IMR-90 (cell line): ENCODE results near the gene COPZ1. TPM values are rescaled to one million over a fixed set of nuclear protein-coding genes. Genes with fewer than 3 reads are reported as not detected.

Source experiments
- ATAC-seq: fragments of 200-7000 bp; cut with Tn5 transposase; 2 replicates; pipeline ENCODE4 v1.9.1; 2020; ENCODE audit warnings: low read depth, mild to moderate bottlenecking, moderate library complexity
- BruUV-seq: library from RNA; stranded (reverse); fragments of 400-500 nt; replicated peaks from 2 replicates; lab custom pipeline; 2021; lab: Mats Ljungman, UMichigan
- CTCF ChIA-PET: fragments of 300-600 bp; formaldehyde crosslinking; extraction: SDS; loops from one replicate; lab custom pipeline; 2021; ENCODE audit warnings: antibody characterized with exemption; lab: Yijun Ruan, JAX
- POLR2A ChIA-PET: fragments of 300-600 bp; sonication (Branson Sonifier 250); formaldehyde crosslinking; loops from one replicate; lab custom pipeline; 2022; ENCODE audit warnings: antibody characterized with exemption; ENCODE audit not compliant: unreplicated experiment; lab: Charles Lee
- DNase-seq: peaks from one replicate; pipeline ENCODE4 v3.0.0; 2013
- H2AFZ ChIP-seq: replicated peaks from 2 replicates; pipeline ENCODE3; 2013; ENCODE audit warnings: low read length, mild to moderate bottlenecking; ENCODE audit not compliant: poor library complexity
- H2AK5ac ChIP-seq: 2 replicates; pipeline ENCODE4 v1.6.1; 2013; ENCODE audit warnings: low read depth, low read length, inconsistent platforms
- H2AK9ac ChIP-seq: replicated peaks from 2 replicates; pipeline ENCODE3; 2013; ENCODE audit warnings: mild to moderate bottlenecking, low read depth, low read length, moderate library complexity; ENCODE audit not compliant: poor library complexity
- H2BK120ac ChIP-seq: 2 replicates; pipeline ENCODE4 v1.6.1; 2013; ENCODE audit warnings: low read depth, low read length, inconsistent platforms
- H2BK15ac ChIP-seq: 3 replicates; pipeline ENCODE4 v1.6.1; 2013; ENCODE audit warnings: low read depth, low read length, inconsistent platforms
- H2BK20ac ChIP-seq: 2 replicates; pipeline ENCODE4 v1.6.1; 2013; ENCODE audit warnings: low read depth, mild to moderate bottlenecking, inconsistent platforms, low read length, moderate library complexity
- H2BK5ac ChIP-seq: 2 replicates; pipeline ENCODE4 v1.6.1; 2013; ENCODE audit warnings: mild to moderate bottlenecking, low read depth, low read length, inconsistent platforms; ENCODE audit not compliant: poor library complexity, severe bottlenecking
- H3K14ac ChIP-seq: replicated peaks from 2 replicates; pipeline ENCODE4 v1.6.1; 2013; ENCODE audit warnings: low read depth, low read length, inconsistent platforms
- H3K18ac ChIP-seq: 2 replicates; pipeline ENCODE4 v1.6.1; 2013; ENCODE audit warnings: low read depth, low read length, control low read depth
- H3K23ac ChIP-seq: 2 replicates; pipeline ENCODE4 v1.6.1; 2013; ENCODE audit warnings: low read depth, low read length, inconsistent platforms
- H3K27ac ChIP-seq: 2 replicates; pipeline ENCODE4 v1.5.1; 2013; ENCODE audit warnings: mild to moderate bottlenecking, control low read depth, low read length; ENCODE audit not compliant: insufficient read depth
- H3K27me3 ChIP-seq: 2 replicates; pipeline ENCODE4 v1.6.1; 2013; ENCODE audit warnings: low read length; ENCODE audit not compliant: control insufficient read depth, insufficient read depth
- H3K36me3 ChIP-seq: 2 replicates; pipeline ENCODE4 v1.6.1; 2013; ENCODE audit warnings: low read length, mixed read lengths; ENCODE audit not compliant: control insufficient read depth, insufficient read depth
- H3K4ac ChIP-seq: 2 replicates; pipeline ENCODE4 v1.6.1; 2013; ENCODE audit warnings: low read depth, low read length, inconsistent platforms
- H3K4me1 ChIP-seq: 2 replicates; pipeline ENCODE4 v1.6.1; 2013; ENCODE audit warnings: low read length, mixed read lengths; ENCODE audit not compliant: control insufficient read depth, insufficient read depth
- H3K4me2 ChIP-seq: 2 replicates; pipeline ENCODE4 v1.6.1; 2013; ENCODE audit warnings: low read depth, mild to moderate bottlenecking, control low read depth, low read length, moderate library complexity
- H3K4me3 ChIP-seq: 2 replicates; pipeline ENCODE4 v1.5.1; 2013; ENCODE audit warnings: low read depth, mild to moderate bottlenecking, control low read depth, low read length, moderate library complexity; ENCODE audit not compliant: insufficient read depth
- H3K56ac ChIP-seq: 2 replicates; pipeline ENCODE4 v1.6.1; 2013; ENCODE audit warnings: low read length, inconsistent platforms; ENCODE audit not compliant: insufficient read depth; ENCODE audit errors: extremely low read depth
- H3K79me1 ChIP-seq, 2 experiments: 2 replicates each; pipeline ENCODE4 v1.6.1; 2013; ENCODE audit warnings: low read length in 2 of 2, inconsistent platforms in 1 of 2, low read depth in 1 of 2
- H3K9ac ChIP-seq: 2 replicates; pipeline ENCODE4 v1.6.1; 2013; ENCODE audit warnings: low read depth, low read length, control low read depth
- H3K9me1 ChIP-seq: 2 replicates; pipeline ENCODE4 v1.6.1; 2013; ENCODE audit warnings: low read length, inconsistent platforms; ENCODE audit not compliant: insufficient read depth
- H3K9me3 ChIP-seq: 2 replicates; pipeline ENCODE4 v1.6.1; 2013; ENCODE audit warnings: low read length; ENCODE audit not compliant: control insufficient read depth, insufficient read depth
- H4K20me1 ChIP-seq: 2 replicates; pipeline ENCODE4 v1.6.1; 2013; ENCODE audit warnings: low read length, inconsistent platforms; ENCODE audit not compliant: insufficient read depth
- H4K5ac ChIP-seq: 2 replicates; pipeline ENCODE4 v1.6.1; 2013; ENCODE audit warnings: mild to moderate bottlenecking, low read depth, low read length, control low read depth
- H4K8ac ChIP-seq, 2 experiments: 2 replicates each; pipeline ENCODE4 v1.6.1; 2013; ENCODE audit warnings: low read depth in 2 of 2, low read length in 2 of 2, control low read depth in 1 of 2, inconsistent platforms in 1 of 2
- H4K91ac ChIP-seq: 2 replicates; pipeline ENCODE4 v1.6.1; 2013; ENCODE audit warnings: low read depth, low read length, inconsistent platforms; ENCODE audit not compliant: insufficient read depth
- BHLHE40 ChIP-seq: fragments of 150-350 bp; IDR thresholded peaks from 2 replicates; pipeline ENCODE4 v1.6.1; 2016; ENCODE audit warnings: mild to moderate bottlenecking, low read depth, low read length
- CEBPB ChIP-seq: IDR thresholded peaks from 2 replicates; pipeline ENCODE4 v1.6.1; 2012; ENCODE audit warnings: low read depth, low read length, improper control_type of control experiment
- CHD1 ChIP-seq: IDR thresholded peaks from 2 replicates; pipeline ENCODE4 v1.6.1; 2012; ENCODE audit warnings: low read depth, low read length, improper control_type of control experiment
- FOS ChIP-seq: fragments of 150-350 bp; IDR thresholded peaks from 2 replicates; pipeline ENCODE4 v1.6.1; 2016; ENCODE audit warnings: low read depth, low read length
- MAZ ChIP-seq: IDR thresholded peaks from 2 replicates; pipeline ENCODE4 v1.6.1; 2012; ENCODE audit warnings: low read depth, mild to moderate bottlenecking, low read length, improper control_type of control experiment, moderate library complexity, borderline replicate concordance
- MXI1 ChIP-seq: IDR thresholded peaks from 2 replicates; pipeline ENCODE4 v1.6.1; 2012; ENCODE audit warnings: low read depth, mild to moderate bottlenecking, low read length, moderate library complexity, borderline replicate concordance
- RAD21 ChIP-seq: IDR thresholded peaks from 2 replicates; pipeline ENCODE4 v1.6.1; 2012; ENCODE audit warnings: low read length, improper control_type of control experiment
- RCOR1 ChIP-seq: IDR thresholded peaks from 2 replicates; pipeline ENCODE4 v1.6.1; 2012; ENCODE audit warnings: mild to moderate bottlenecking, low read length, improper control_type of control experiment; ENCODE audit not compliant: insufficient replicate concordance
- RFX5 ChIP-seq: IDR thresholded peaks from 2 replicates; pipeline ENCODE4 v1.8.0; 2012; ENCODE audit warnings: low read depth, mild to moderate bottlenecking, low read length, moderate library complexity
- SMC3 ChIP-seq: fragments of 150-350 bp; IDR thresholded peaks from 2 replicates; pipeline ENCODE4 v1.6.1; 2016; ENCODE audit warnings: low read depth, mild to moderate bottlenecking, antibody characterized with exemption, low read length, moderate library complexity
- dilution Hi-C: fragments of 300-500 bp; cut with HindIII; formaldehyde crosslinking; loops from one replicate; pipeline ENCODE4 v1.14.3; 2018; ENCODE audit warnings: low sequenced_read_pairs; ENCODE audit not compliant: unreplicated experiment
- in situ Hi-C: fragments of 300-500 bp; cut with MboI; formaldehyde crosslinking; loops from 3 replicates; pipeline ENCODE4 v1.14.3; 2019; ENCODE audit warnings: low sequenced_read_pairs, inconsistent platforms, mixed read lengths
- intact Hi-C: fragments of 100-400 bp; cut with micrococcal nuclease; formaldehyde crosslinking; loops from 2 replicates; pipeline ENCODE4 v1.10.0; 2022
- polyA plus RNA-seq, 3 experiments: library from polyadenylated mRNA; depleted of rRNA; stranded (reverse); fragments of >200 nt; gene quantifications; 2 replicates each; pipeline ENCODE4 v1.2.3, GENCODE V29; 2012; ENCODE audit warnings: low replicate concordance in 1 of 3
- total RNA-seq: library from RNA; depleted of rRNA; stranded (reverse); fragments of >200 nt; gene quantifications from 2 replicates; pipeline ENCODE4 v1.2.3, GENCODE V29; 2012
- TF ChIP-seq, protein P1 (sequence below): fragments of 150-350 bp; IDR thresholded peaks from 2 replicates; pipeline ENCODE4 v1.6.1; 2016; ENCODE audit warnings: low read depth, mild to moderate bottlenecking, low read length, moderate library complexity, borderline replicate concordance
- TF ChIP-seq, protein P2 (sequence below): conservative IDR thresholded peaks from 2 replicates; pipeline ENCODE4 v1.5.1; 2012; ENCODE audit warnings: mild to moderate bottlenecking, low read depth, low read length, improper control_type of control experiment
- TF ChIP-seq, protein P3 (sequence below): fragments of 150-350 bp; IDR thresholded peaks from 2 replicates; pipeline ENCODE4 v1.6.1; 2017; ENCODE audit warnings: mild to moderate bottlenecking, antibody characterized with exemption, low read length, low read depth

Gene COPZ1
- total and polyA plus RNA-seq, 2 of the 4 experiments (the other 2 are of a cell fraction) = 187 to 382 TPM

DNA sequence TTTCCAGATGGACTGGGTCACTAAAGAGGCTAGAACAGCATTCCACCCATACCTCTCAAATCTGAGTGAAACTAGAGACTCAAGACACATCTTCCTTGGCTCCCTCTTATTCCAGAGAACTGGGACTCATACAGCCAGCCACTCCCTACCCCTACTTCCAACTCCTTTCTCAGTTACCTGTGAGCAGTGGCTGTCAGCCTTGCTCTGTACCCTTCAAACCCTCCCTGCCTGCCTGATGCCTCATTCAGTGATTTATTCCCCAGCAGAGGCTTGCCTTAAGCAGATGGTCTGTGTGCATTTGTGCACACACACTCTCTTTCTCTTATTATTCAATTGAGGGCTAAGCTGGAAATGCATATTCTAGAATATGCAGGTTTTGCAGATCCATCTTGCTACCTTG is 24.7 kb downstream of the COPZ1 start:
- H3K9me3 ChIP-seq = no peaks in the 10 kb centered on the region
- no peak overlapping the region for H4K5ac ChIP-seq
- H2AFZ ChIP-seq = no peak overlapping the region
- peaks cover 47% of the 10 kb centered on the region for H3K36me3 ChIP-seq
- no peak overlapping the region for H3K4me3 ChIP-seq
- ChIA-PET CTCF (no interaction called here), POLR2A (no interaction called here)
- H3K23ac ChIP-seq = no peak overlapping the region
- no peak overlapping the region for H2AK5ac ChIP-seq
- DNase-seq = no peak
- peaks cover 21% of the 10 kb centered on the region for H3K4me1 ChIP-seq
- H3K9ac ChIP-seq = no peak overlapping the region
- H4K91ac ChIP-seq = no peak overlapping the region
- ATAC-seq = no peak
- no peak overlapping the region for H3K56ac ChIP-seq
- intact Hi-C loops (no loop called here), in situ Hi-C loops (no loop called here), dilution Hi-C loops (no loop called here)
- H3K27ac ChIP-seq = no peak overlapping the region
- H2AK9ac ChIP-seq = no peak overlapping the region
- no peak overlapping the region for H2BK120ac ChIP-seq
- H3K18ac ChIP-seq = no peak overlapping the region
- 0 out of 4 replicates have a peak, but pooled peaks cover 0 to 3% of the 10 kb centered on the region in 2 experiments for H3K79me1 ChIP-seq
- no TSS peak for BruUV-seq
- H3K27me3 ChIP-seq = no peaks in the 10 kb centered on the region
- H3K14ac ChIP-seq = no peak overlapping the region
- H2BK5ac ChIP-seq = no peak overlapping the region
- TF ChIP-seq, protein P1, sequence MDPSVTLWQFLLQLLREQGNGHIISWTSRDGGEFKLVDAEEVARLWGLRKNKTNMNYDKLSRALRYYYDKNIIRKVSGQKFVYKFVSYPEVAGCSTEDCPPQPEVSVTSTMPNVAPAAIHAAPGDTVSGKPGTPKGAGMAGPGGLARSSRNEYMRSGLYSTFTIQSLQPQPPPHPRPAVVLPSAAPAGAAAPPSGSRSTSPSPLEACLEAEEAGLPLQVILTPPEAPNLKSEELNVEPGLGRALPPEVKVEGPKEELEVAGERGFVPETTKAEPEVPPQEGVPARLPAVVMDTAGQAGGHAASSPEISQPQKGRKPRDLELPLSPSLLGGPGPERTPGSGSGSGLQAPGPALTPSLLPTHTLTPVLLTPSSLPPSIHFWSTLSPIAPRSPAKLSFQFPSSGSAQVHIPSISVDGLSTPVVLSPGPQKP = no peak
- TF ChIP-seq FOS (no peak), MXI1 (no peak), RCOR1 (no peak), RAD21 (no peak), RFX5 (no peak), CHD1 (no peak), SMC3 (no peak), CEBPB (no peak), MAZ (no peak), BHLHE40 (no peak)
- TF ChIP-seq, protein P2, sequence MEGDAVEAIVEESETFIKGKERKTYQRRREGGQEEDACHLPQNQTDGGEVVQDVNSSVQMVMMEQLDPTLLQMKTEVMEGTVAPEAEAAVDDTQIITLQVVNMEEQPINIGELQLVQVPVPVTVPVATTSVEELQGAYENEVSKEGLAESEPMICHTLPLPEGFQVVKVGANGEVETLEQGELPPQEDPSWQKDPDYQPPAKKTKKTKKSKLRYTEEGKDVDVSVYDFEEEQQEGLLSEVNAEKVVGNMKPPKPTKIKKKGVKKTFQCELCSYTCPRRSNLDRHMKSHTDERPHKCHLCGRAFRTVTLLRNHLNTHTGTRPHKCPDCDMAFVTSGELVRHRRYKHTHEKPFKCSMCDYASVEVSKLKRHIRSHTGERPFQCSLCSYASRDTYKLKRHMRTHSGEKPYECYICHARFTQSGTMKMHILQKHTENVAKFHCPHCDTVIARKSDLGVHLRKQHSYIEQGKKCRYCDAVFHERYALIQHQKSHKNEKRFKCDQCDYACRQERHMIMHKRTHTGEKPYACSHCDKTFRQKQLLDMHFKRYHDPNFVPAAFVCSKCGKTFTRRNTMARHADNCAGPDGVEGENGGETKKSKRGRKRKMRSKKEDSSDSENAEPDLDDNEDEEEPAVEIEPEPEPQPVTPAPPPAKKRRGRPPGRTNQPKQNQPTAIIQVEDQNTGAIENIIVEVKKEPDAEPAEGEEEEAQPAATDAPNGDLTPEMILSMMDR = no peak
- TF ChIP-seq, protein P3, sequence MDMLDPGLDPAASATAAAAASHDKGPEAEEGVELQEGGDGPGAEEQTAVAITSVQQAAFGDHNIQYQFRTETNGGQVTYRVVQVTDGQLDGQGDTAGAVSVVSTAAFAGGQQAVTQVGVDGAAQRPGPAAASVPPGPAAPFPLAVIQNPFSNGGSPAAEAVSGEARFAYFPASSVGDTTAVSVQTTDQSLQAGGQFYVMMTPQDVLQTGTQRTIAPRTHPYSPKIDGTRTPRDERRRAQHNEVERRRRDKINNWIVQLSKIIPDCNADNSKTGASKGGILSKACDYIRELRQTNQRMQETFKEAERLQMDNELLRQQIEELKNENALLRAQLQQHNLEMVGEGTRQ = no peak
- H4K8ac ChIP-seq = no peak overlapping the region
- no peak overlapping the region for H2BK20ac ChIP-seq
- H3K4ac ChIP-seq = no peak overlapping the region
- no peak overlapping the region for H3K4me2 ChIP-seq
- peaks cover 8% of the 10 kb centered on the region; the same call in 1 of the 2 replicates for H3K9me1 ChIP-seq
- no peak overlapping the region for H2BK15ac ChIP-seq
- H4K20me1 ChIP-seq = no peaks in the 10 kb centered on the region
